NCI-H128 (cell line): ENCODE results near the gene ZCCHC7.

Source experiments
- DNase-seq: peaks from one replicate; lab custom pipeline; 2025; ENCODE audit not compliant: unreplicated experiment; lab: John Stamatoyannopoulos, UW

The ZCCHC7 gene

GRCh38 chr9:37364751-37365360, 244.5 kb downstream of the ZCCHC7 start:
- DNase-seq: no peak

GRCh38 chr9:37369671-37370070, 249.3 kb downstream of the ZCCHC7 start:
- DNase-seq: no peak

GRCh38 chr9:37370282-37370681, 249.9 kb downstream of the ZCCHC7 start:
- DNase-seq: no peak

- DNase-seq: no peak
These were observed 250.7 kb downstream of the ZCCHC7 start for GRCh38 chr9:37370968-37371563.

GRCh38 chr9:37371565-37372464, 251.4 kb downstream of the ZCCHC7 start:
- DNase-seq: no peak

- DNase-seq: no peak
These were observed 252.5 kb downstream of the ZCCHC7 start for GRCh38 chr9:37372839-37373238.

- DNase-seq: no peak
These were observed 253.2 kb downstream of the ZCCHC7 start for GRCh38 chr9:37373621-37374020.

- no peak for DNase-seq
These were observed 254.5 kb downstream of the ZCCHC7 start for GRCh38 chr9:37374892-37375291.

- no peak for DNase-seq
These were observed 257.6 kb downstream of the ZCCHC7 start for GRCh38 chr9:37377688-37378612.

GRCh38 chr9:37378613-37379004, 258.2 kb downstream of the ZCCHC7 start:
- DNase-seq: no peak

GRCh38 chr9:37379835-37380234, 259.5 kb downstream of the ZCCHC7 start:
- no peak for DNase-seq

- no peak for DNase-seq
These were observed 260.2 kb downstream of the ZCCHC7 start for GRCh38 chr9:37380570-37380969.

- no peak for DNase-seq
These were observed 260.8 kb downstream of the ZCCHC7 start for GRCh38 chr9:37381094-37381741.

- no peak for DNase-seq
These were observed 262.0 kb downstream of the ZCCHC7 start for GRCh38 chr9:37382161-37382981.

- DNase-seq: no peak
These were observed 262.6 kb downstream of the ZCCHC7 start for GRCh38 chr9:37382982-37383357.

- no peak for DNase-seq
These were observed 263.0 kb downstream of the ZCCHC7 start for GRCh38 chr9:37383393-37383792.

- DNase-seq: no peak
These were observed 263.7 kb downstream of the ZCCHC7 start for GRCh38 chr9:37383876-37384746.

- no peak for DNase-seq
These were observed 264.9 kb downstream of the ZCCHC7 start for GRCh38 chr9:37385286-37385685.

- DNase-seq: no peak
These were observed 266.6 kb downstream of the ZCCHC7 start for GRCh38 chr9:37386988-37387387.
